Neural crest cell (in vitro differentiated cells): ENCODE measurements around the gene DLD. TPM values are rescaled to one million over a fixed set of nuclear protein-coding genes. Genes with fewer than 3 reads are reported as not detected.
A peak's percentile ranks its signal among the peaks of the same experiment; 100 is the strongest.

Experiments
- DNase-seq: peaks from one replicate; pipeline ENCODE4 v3.0.0; 2021; ENCODE audit warnings: low read depth, mixed read lengths, low spot score
- H3K27ac Mint-ChIP-seq: one replicate; pipeline ENCODE4 v1.8.0; 2021; ENCODE audit warnings: mild to moderate bottlenecking, mixed read lengths; ENCODE audit not compliant: unreplicated experiment
- H3K27me3 Mint-ChIP-seq: 2 replicates; pipeline ENCODE4 v1.8.0; 2021; ENCODE audit warnings: low read depth, mild to moderate bottlenecking, mixed read lengths
- H3K36me3 Mint-ChIP-seq: 2 replicates; pipeline ENCODE4 v1.8.0; 2021; ENCODE audit warnings: low read depth, mild to moderate bottlenecking, mixed read lengths
- H3K4me1 Mint-ChIP-seq: 2 replicates; pipeline ENCODE4 v1.8.0; 2021; ENCODE audit warnings: mixed read lengths
- H3K4me3 Mint-ChIP-seq: one replicate; pipeline ENCODE4 v1.8.0; 2021; ENCODE audit warnings: mild to moderate bottlenecking, mixed read lengths
- H3K9me3 Mint-ChIP-seq: 2 replicates; pipeline ENCODE4 v1.8.0; 2021; ENCODE audit warnings: mixed read lengths
- CTCF ChIP-seq: fragments of 200-600 bp; sonication (generic); conservative IDR thresholded peaks from 2 replicates; pipeline ENCODE4 v1.5.0; 2021; ENCODE audit warnings: antibody characterized with exemption, mild to moderate bottlenecking
- total RNA-seq: library from RNA; stranded (reverse); gene quantifications from 2 replicates; pipeline ENCODE4 v1.2.1, GENCODE V29; 2021

The DLD gene
- total RNA-seq, 1 donor from 2014 or later: 82.1 TPM

GRCh38 chr7:107958764-107959526, 68.0 kb downstream of the DLD start:
- H3K27ac Mint-ChIP-seq: no peak overlapping the region
- TF ChIP-seq CTCF: no peak
- H3K9me3 Mint-ChIP-seq: no peaks in the 10 kb centered on the region
- H3K27me3 Mint-ChIP-seq: no peaks in the 10 kb centered on the region
- no peak for DNase-seq
- peaks cover 25% of the 10 kb centered on the region for H3K36me3 Mint-ChIP-seq
- peaks cover 10% of the 10 kb centered on the region for H3K4me1 Mint-ChIP-seq
- no peak overlapping the region for H3K4me3 Mint-ChIP-seq

- Mint-ChIP-seq H3K4me3 (no peak overlapping the region), H3K4me1 (peaks cover 10% of the 10 kb centered on the region), H3K36me3 (peaks cover 29% of the 10 kb centered on the region), H3K27me3 (no peaks in the 10 kb centered on the region), H3K9me3 (no peaks in the 10 kb centered on the region), H3K27ac (no peak overlapping the region)
- TF ChIP-seq CTCF: no peak
- no peak for DNase-seq
Measured at GRCh38 chr7:107959527-107959898, 68.5 kb downstream of the DLD start.

GRCh38 chr7:107960272-107960671, 69.3 kb downstream of the DLD start:
- Mint-ChIP-seq H3K4me3 (no peak overlapping the region), H3K27me3 (no peaks in the 10 kb centered on the region), H3K9me3 (no peaks in the 10 kb centered on the region), H3K36me3 (peaks cover 33% of the 10 kb centered on the region), H3K4me1 (peaks cover 9% of the 10 kb centered on the region), H3K27ac (no peak overlapping the region)
- no peak for DNase-seq
- no peak for TF ChIP-seq CTCF

GRCh38 chr7:107961405-107961804, 70.4 kb downstream of the DLD start:
- H3K4me1 Mint-ChIP-seq: peaks cover 5% of the 10 kb centered on the region
- no peaks in the 10 kb centered on the region for H3K9me3 Mint-ChIP-seq
- H3K36me3 Mint-ChIP-seq: peaks cover 28% of the 10 kb centered on the region
- no peak overlapping the region for H3K4me3 Mint-ChIP-seq
- TF ChIP-seq CTCF: no peak
- no peak for DNase-seq
- H3K27me3 Mint-ChIP-seq: no peaks in the 10 kb centered on the region
- peak overlapping the region; percentile 77 for H3K27ac Mint-ChIP-seq

- peaks cover 5% of the 10 kb centered on the region for H3K4me1 Mint-ChIP-seq
- no peaks in the 10 kb centered on the region for H3K27me3 Mint-ChIP-seq
- H3K36me3 Mint-ChIP-seq: peaks cover 28% of the 10 kb centered on the region
- no peak for TF ChIP-seq CTCF
- no peak overlapping the region for H3K27ac Mint-ChIP-seq
- H3K9me3 Mint-ChIP-seq: no peaks in the 10 kb centered on the region
- H3K4me3 Mint-ChIP-seq: no peak overlapping the region
- DNase-seq: no peak
Measured at GRCh38 chr7:107962817-107963216, 71.8 kb downstream of the DLD start.
